HG03565 (cell line): ENCODE results near the gene KDM2A.
"Not testable (repeated sequence)": the region's sequence is repeated elsewhere in the genome, so short reads cannot be mapped to it uniquely, and the experiment has no call there.

Experiments
- ATAC-seq: cut with Tn5 transposase; IDR thresholded peaks from one replicate; pipeline ENCODE4 v1.9.1; 2021; ENCODE audit warnings: mild to moderate bottlenecking, moderate library complexity; ENCODE audit not compliant: unreplicated experiment

The KDM2A gene

GRCh38 chr11:67233584-67234190 is 114.6 kb downstream of the KDM2A start:
- ATAC-seq, result no peak

DNA sequence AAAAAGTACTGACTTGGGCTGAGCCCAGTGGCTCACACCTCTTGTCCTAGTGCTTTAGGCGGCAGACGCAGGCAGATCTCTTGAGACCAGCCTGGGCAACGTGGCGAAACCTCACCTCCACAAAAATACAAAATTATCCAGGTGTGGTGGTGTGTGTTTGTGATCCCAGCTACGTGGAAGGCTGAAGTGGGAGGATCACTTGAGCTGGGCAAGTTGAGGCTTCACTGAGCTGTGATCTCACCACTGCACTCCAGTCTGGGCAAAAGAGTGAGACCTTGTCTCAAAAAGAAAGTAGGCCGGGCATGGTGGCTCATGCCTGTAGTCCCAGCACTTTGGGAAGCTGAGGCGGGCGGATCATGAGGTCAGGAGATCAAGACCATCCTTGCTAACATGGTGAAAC is 115.5 kb downstream of the KDM2A start:
- not testable (repeated sequence) for ATAC-seq

DNA sequence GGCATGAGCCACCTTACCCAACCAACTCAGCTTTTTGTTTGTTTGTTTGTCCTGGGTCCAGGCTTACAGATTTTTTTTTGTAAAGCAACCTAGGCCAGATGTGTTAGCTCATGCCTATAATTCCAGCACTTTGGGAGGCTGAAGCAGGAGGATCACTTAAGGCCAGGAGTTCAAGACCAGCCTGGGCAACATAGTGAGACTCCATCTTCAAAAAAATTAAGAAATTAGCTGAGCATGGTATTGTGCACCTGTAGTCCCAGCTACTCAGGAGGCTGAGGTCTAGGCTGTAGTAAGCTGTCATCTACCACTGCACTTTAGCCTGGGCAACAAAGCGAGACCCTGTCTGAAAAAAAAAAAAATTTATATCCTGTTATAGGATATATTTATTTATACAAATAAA is 118.5 kb downstream of the KDM2A start:
- ATAC-seq, result no peak

- no peak for ATAC-seq
Observed at GRCh38 chr11:67238894-67239782, 120.1 kb downstream of the KDM2A start.

GRCh38 chr11:67239783-67240575 is 120.9 kb downstream of the KDM2A start:
- ATAC-seq, result peak; percentile 72

DNA sequence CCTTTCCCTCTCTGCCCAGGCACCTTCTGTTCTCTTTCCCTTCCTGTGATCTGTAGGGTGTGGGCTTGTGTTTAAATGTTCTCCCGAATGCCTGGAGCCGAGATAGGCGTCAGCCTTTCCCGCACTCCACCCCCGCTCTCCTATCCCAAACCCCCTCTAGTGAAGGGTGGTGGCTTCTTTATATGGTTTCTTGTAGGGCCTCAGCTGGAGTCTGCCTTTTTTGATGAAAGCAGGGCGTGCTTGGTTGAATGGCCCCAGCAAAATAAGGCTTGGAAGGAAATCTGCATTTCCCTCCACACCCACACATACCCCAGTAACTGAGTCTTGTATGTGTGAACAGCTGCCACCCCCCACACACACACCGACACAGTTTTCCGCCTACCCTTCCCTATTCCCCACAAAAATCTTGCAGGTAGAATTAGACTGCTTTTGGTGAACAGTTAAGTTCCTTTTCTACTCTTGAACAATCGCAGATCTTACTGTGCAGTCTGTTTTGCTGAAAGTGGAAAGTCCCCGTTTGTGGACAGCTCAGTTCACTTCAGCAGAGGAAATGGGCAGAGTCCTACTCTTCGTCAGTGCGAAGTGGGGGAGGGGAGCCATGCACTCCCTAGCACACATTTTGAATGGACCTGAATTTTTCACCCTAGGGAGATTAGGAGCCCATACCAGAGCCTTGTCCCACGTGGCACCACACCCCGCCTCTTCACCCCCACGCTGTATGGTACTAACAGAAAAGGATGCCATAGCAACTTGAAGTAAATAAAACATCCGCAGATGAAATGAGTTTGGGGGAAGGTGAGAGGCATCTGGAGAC is 121.7 kb downstream of the KDM2A start:
- peak; percentile 30 for ATAC-seq

DNA sequence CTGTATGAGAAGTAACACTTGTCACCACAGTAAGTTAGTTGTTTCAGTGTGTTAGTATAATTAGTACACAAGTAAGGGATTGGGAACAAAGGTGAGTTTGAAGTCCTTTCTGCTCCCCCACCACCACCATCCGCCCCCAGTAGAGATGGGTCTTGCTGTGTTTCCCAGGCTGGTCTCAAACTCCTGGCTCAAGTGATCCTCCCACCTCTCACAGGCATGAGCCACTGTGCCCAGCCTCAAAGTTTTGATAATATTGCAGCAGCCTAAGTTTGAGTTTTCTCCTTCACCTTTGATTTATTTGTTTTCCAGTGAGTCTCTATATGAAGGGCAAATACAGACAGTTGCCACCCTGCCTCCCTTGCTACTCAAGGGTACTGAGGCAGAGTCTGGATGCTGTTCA is 123.5 kb downstream of the KDM2A start:
- ATAC-seq, result no peak

GRCh38 chr11:67243051-67243450 is 124.0 kb downstream of the KDM2A start:
- ATAC-seq, result no peak

GRCh38 chr11:67245046-67245445 is 126.0 kb downstream of the KDM2A start:
- ATAC-seq, result no peak

DNA sequence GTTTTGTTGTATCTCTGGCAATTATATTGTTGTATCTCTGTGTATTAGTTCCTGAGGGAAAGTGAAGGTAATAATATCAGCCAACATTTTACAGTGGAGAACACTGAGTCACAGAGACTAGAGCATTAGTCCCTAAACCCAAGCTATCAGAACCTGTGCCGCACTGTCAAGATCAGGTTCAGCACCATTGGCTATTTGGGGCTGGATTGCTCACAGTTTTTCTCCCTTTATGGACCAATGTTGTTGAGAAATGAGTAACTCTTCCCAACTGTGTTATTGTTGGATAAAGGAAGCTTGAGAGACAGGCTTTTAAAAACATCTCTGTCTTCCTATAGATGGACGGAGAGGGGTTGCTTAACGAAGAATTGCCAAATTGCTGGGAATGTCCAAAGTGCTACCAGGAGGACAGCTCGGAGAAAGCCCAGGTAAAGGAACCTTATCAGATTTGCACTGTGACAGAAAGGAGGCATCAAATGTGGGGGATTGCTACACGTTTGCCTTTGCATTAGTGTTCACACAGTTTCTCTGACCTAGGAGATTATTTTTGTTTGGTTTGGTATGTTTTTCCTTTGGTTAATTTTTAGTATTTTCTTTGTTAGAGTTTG is 129.0 kb downstream of the KDM2A start:
- no peak for ATAC-seq

DNA sequence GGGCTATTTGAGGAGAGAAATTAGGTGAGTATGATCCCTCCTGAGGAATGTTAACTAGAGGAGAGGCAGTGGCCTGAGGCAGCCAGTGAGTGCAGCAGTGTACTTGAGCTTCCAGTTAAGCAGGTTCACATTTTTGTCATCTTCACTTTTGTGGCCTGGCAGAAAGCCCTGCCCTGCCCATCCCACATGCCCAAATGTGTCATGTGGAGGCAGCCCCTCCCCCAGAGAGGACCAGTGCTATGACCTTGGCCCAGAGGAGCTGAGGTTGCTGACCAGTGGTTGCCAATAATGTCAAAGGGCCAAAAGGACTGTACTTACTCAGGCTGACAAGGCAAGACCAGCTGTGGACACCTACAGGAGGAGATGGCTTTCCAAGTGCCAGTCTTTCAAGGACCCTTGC is 129.6 kb downstream of the KDM2A start:
- ATAC-seq, result no peak

GRCh38 chr11:67250059-67251043 is 131.3 kb downstream of the KDM2A start:
- ATAC-seq, result no peak

- ATAC-seq, result no peak
Observed at GRCh38 chr11:67251841-67252240, 132.8 kb downstream of the KDM2A start.

- ATAC-seq, result no peak
Observed at GRCh38 chr11:67252831-67253239, 133.8 kb downstream of the KDM2A start.

DNA sequence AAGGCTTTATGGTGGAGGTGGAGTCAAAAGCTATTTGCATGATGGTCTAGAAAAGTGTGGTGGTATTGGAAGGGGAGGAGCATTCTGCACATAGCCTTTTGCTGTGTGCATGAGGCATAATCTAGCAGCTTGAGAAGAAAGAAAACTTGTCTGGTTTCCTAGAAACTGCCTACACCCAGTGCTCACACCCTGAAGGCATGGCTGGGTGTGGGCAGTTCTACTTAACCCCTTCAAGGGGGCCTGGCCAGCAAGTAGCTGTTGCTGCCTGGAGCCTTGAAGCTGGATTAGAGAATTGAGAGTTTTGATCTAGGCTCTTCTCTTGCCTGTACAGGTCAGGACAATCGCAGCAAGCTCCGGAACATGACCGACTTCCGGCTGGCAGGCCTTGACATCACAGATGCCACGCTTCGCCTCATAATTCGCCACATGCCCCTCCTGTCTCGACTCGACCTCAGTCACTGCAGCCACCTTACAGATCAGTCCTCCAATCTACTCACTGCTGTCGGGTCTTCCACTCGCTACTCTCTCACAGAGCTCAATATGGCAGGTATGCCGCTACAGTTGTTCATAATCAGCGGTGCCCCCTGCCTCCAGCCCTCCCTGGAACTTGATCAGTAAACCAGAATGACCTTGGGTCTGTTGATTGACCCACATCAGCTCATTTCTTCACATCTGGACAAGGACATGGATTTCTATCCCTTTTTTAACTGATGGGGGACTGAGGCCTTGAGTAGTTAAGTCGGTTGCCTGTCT is 135.0 kb downstream of the KDM2A start:
- no peak for ATAC-seq

DNA sequence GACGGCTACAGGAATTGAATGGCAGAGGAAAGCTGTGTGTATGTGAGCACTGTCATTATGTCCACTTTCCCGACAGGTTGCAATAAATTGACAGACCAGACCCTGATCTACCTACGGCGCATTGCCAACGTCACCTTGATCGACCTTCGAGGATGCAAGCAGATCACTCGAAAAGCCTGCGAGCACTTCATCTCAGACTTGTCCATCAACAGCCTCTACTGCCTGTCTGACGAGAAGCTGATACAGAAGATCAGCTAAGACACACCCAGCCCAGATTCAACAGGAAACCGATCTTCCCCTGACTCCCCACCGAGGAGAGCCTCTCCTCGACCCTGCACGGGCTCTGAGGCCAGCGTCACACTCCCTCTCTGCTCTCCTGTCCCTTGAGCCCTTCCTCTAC is 135.7 kb downstream of the KDM2A start:
- no peak for ATAC-seq

DNA sequence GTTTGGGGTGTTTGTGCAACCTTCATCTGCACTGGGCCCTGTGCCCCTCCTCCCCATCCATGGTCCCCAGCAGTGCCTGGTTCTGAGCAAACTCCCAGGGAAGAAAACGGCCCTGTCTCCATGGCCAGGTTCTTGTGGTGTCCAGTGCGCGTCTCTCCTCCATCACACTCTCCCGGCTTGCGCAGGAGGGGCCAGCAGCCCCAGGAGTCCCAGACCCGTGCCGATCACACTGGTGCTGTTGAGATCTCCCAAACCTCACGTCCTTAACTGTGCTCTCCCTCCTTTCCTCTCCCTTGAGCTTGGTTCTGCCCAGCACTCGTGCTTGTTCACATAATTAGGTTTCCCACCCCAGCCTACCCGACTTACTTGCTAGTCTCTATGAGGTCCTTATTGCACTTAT is 136.3 kb downstream of the KDM2A start:
- ATAC-seq, result no peak

- ATAC-seq, result no peak
Observed at GRCh38 chr11:67255864-67256263, 136.8 kb downstream of the KDM2A start.
